IPS-18c (cell line): ENCODE measurements around the gene FARS2.

Experiments used
- H3K4me3 ChIP-seq: 2 replicates; pipeline ENCODE4 v1.7.0; 2013; ENCODE audit warnings: low read depth, mild to moderate bottlenecking, low read length, moderate library complexity; ENCODE audit not compliant: insufficient read depth
- H3K9me3 ChIP-seq: one replicate; pipeline ENCODE4 v1.6.1; 2013; ENCODE audit warnings: mild to moderate bottlenecking, low read length, moderate library complexity; ENCODE audit not compliant: control insufficient read depth, insufficient read depth

FARS2 gene

DNA sequence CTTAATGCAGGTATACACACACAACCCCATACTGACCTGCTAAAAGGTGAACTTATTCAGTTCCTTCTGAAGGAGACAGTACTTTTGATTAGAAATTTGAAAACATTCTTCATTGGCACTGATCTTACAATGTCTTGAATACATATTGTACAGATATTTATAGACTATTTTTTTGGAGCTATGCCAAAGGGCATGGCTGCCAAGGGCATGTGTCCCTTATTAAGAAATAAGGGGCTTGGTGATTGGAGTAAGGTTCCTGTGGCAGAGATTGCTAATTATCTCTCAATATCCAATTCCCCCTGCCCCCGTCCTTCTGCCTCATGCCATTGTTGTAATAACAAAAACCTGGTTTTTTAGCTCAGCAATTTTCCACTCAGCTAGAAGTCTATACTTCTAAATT lies 355.9 kb downstream of the FARS2 start:
- no peaks in the 10 kb centered on the region for H3K9me3 ChIP-seq
- H3K4me3 ChIP-seq, result no peak overlapping the region

- no peak overlapping the region for H3K4me3 ChIP-seq
- no peaks in the 10 kb centered on the region for H3K9me3 ChIP-seq
Measured at GRCh38 chr6:5619249-5619648, 357.9 kb downstream of the FARS2 start.

GRCh38 chr6:5622276-5623005 lies 361.1 kb downstream of the FARS2 start:
- Histone ChIP-seq H3K9me3 (no peaks in the 10 kb centered on the region), H3K4me3 (no peak overlapping the region)

DNA sequence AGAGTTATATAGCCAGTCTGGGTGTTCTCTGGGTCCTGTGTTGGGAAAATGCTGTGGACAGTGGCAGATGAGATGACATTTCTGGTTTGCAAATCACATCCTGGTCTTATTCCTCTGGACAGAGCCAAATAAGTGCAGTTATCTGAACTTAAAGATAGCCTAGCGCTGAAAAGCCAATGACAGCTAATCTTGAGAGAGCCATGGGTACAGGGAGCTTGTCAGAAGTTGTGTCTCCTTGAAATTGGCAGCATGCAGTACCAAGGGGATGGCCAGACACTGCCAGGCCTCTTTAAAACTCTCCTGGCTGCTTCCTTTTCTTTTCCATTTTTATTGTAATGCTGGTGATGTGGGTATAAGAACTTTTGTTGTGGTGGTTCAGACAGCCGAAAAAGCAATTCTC lies 362.5 kb downstream of the FARS2 start:
- no peak overlapping the region for H3K4me3 ChIP-seq
- no peaks in the 10 kb centered on the region for H3K9me3 ChIP-seq

DNA sequence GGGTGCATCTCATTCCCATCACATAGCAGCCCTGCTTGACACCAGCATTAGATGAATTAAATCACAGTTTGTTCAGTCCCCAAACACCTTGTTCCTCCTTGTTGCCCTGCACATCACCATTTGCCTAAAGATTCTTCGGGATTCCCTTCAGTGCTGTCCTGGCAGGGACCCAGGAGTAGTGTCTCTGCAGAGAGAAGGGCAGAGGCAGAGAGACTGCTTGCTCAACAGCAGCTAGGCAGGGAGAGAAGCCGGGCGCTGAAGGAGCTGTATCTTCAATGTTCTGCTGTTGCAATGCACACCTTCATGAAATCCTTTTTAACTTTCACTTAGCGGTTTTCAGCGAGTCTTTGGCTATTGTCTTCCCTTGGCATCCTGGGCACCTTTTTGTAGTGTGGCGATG lies 362.9 kb downstream of the FARS2 start:
- Histone ChIP-seq H3K9me3 (no peaks in the 10 kb centered on the region), H3K4me3 (no peak overlapping the region)

DNA sequence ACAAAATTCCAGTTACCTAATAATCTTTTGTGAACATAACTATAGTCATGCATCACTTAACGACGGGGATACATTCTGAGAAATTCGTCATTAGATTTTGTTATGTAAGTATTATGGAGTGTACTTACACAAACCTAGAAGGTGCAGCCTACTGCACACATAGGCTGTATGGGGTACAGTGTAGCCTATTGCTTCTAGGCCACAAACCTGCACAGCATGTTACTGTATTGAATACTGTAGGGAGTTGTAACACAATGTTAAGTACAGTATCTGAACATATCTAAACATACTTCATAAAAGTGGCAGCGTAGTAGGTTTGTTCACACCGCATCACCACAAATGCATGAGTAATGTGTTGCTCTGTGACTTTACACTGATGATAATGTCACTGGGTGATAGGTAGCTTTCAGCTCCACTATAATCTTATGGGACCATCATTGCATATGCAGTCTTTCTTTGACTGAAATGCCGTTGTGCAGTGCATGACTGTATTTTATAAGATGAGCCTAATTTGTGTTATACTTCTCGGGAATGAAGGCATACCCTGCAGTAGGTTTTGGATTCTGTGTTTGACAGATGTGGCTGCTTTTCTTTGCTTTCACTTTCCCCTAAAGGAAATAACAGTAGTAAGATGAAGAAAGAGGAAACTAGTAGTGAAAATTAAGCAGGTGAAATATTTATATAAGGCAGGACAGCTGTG lies 365.6 kb downstream of the FARS2 start:
- Histone ChIP-seq H3K4me3 (no peak overlapping the region), H3K9me3 (no peaks in the 10 kb centered on the region)

DNA sequence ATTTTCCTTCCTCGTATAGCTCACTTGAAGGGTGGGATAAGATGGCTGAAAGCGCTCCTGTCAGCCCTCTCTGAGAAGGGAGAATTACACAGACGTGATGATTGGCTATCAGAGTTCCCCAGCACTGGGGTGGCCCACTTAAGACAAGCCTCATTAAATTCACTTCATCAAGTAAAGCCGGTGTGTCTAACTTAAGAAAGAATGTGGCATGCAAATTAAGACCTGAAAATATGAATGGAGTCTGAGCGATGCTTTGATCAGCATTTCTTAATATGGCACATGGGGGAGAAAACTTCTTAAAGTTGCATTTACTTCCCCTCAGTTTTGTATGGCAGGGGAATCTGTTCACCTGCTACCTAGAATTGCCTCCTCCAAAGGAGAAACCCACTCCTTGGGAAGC lies 369.3 kb downstream of the FARS2 start:
- no peak overlapping the region for H3K4me3 ChIP-seq

DNA sequence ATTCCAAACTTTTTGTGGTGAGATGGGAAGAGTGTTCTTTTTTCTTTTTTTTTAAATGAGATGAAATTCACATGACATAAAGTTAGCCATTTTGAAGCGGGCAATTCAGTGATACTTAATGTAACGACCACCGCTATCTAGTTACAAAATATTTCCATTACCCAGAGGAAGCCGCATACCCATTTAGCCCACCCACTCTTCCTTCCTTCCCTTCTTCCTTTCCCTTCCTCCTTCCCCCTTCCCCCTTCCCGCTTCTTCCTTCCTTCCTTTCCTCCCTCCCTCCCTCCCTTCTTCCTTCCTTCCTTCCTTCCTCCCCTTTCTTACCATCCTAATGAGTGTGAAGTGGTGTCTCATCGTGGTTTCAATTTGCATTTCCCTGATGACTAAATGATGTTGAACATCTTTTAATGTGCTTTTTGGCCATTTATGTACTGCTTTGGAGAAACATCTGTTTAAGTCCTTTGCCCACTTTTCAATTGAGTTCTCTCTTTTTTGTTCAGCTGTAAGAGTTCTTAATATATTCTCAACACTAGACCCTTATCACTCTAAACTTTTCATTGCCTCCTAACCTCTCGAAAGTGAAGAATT lies 371.1 kb downstream of the FARS2 start:
- Histone ChIP-seq H3K4me3 (no peak overlapping the region), H3K9me3 (peaks cover 2% of the 10 kb centered on the region)

More for the DNA sequence above, 369.3 kb downstream of the FARS2 start:
- H3K9me3 ChIP-seq, result no peaks in the 10 kb centered on the region

DNA sequence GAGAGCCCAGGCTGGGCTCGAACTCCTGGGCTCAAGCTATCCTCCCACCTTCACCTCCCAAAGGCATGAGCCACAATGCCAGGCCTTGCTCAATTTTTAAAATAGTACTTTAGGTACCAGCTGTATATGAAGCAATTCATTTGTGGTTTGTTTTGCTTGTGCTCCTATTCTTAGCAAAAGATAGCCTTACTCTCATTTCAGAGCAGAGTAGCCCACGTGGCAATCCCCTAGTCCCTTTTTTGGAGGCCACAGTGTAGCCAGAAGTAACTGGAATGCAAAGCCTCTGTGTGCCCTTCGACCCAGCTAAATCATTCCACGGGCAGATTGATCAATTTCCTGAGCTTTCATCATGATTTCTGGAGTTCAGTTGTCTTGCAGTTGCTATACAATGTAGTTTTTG lies 373.2 kb downstream of the FARS2 start:
- H3K4me3 ChIP-seq, result no peak overlapping the region
- peaks cover 2% of the 10 kb centered on the region for H3K9me3 ChIP-seq

DNA sequence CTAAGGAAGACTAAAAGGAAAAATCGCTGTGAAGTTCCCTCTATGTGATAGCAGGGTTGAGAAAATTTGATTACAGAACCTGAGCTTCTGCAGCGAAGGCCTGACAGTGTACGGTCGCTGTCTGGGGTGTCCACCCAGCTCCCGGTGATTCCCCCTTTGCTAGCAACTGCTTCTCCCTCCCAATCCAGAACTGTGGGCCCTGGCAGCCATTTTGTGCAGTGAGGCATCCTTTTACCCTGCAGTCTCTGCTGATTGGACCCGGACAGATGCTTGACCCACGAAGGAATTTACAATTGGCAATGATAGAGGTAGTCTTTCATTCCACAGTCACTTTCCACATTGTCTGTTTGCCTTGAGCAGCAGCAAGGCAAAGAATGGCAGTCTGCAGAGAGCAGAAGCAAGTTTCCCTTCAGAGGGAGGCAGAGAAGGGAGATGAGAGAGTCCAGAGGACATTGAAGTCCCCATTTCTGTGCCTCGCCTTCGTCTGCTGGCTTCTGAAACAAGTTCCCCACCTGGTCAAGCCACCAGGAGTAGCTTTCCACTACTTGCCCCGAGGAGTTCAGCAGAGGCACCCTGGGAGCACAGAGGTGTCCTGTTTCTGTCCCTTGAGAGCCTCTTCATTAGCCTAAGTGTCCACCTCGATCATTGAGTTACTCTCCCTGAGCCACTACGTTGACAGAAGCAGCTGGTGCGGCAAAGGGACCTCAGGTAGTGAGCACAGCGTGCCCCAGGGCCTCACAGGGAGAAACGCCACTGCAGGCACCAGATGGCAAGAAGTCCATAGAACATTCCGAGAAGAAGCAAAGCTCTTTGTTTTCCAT lies 375.1 kb downstream of the FARS2 start:
- Histone ChIP-seq H3K4me3 (no peak overlapping the region), H3K9me3 (peaks cover 2% of the 10 kb centered on the region)

DNA sequence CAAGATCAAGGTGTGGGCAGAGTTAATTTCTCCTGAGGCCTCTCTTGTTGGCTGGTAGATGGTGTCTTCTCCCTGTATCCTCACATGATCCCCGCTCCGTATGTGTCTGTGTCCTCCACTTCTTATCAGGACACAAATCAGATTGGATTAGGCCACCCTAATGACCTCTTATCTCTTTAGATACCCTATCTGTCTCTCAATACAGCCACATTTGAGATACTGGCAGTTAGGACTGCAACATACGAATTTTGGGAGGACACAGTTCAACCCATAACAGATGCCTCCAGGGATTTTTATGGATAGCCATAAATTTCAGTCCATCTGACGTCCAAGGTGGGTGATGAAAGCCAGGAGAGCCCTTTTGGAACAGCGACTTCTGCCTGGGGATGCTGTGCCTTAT lies 376.4 kb downstream of the FARS2 start:
- Histone ChIP-seq H3K4me3 (no peak overlapping the region), H3K9me3 (peaks cover 2% of the 10 kb centered on the region)

DNA sequence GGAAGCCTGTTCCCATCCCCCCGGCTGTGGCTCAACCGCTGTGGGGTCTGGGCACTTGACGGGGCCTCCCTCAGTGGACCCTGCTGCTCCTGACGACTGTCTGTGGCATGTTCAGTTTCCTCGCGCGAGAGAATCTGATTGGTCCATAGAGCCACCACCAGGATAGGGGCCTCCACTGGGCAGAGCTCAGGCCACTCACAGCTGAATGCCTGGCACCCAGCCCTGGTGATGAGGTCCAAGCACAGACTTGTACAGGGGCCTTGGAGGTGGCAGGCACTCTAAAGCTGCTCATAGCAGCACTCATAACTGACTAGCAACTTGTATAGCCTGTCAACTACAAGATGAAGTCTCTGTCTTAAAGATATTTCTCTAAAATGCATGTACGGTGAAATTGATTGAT lies 377.4 kb downstream of the FARS2 start:
- Histone ChIP-seq H3K4me3 (no peak overlapping the region), H3K9me3 (peaks cover 2% of the 10 kb centered on the region)

DNA sequence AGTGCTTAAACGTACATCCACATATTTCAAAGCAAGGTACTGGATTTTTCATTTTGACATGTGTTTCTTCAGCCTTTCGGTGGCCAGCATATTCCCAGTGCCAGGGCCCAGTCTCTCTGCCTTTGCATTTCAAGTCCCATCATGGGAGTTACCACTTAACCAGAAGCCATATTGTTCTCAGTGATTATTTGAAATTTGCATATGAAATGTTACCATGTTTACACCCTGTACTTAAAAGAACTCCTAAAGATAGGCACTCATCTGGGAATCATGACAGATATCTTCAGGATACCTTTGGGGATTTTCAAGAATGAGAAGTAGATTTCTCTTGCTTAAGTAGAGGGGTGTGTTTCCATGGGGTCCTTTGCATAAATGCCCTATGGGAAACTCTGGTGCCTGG lies 377.9 kb downstream of the FARS2 start:
- H3K4me3 ChIP-seq, result no peak overlapping the region
- H3K9me3 ChIP-seq, result peaks cover 2% of the 10 kb centered on the region

- peaks cover 2% of the 10 kb centered on the region for H3K9me3 ChIP-seq
- no peak overlapping the region for H3K4me3 ChIP-seq
Measured at GRCh38 chr6:5640614-5641013, 379.3 kb downstream of the FARS2 start.

GRCh38 chr6:5644523-5645185 lies 383.3 kb downstream of the FARS2 start:
- no peaks in the 10 kb centered on the region for H3K9me3 ChIP-seq

DNA sequence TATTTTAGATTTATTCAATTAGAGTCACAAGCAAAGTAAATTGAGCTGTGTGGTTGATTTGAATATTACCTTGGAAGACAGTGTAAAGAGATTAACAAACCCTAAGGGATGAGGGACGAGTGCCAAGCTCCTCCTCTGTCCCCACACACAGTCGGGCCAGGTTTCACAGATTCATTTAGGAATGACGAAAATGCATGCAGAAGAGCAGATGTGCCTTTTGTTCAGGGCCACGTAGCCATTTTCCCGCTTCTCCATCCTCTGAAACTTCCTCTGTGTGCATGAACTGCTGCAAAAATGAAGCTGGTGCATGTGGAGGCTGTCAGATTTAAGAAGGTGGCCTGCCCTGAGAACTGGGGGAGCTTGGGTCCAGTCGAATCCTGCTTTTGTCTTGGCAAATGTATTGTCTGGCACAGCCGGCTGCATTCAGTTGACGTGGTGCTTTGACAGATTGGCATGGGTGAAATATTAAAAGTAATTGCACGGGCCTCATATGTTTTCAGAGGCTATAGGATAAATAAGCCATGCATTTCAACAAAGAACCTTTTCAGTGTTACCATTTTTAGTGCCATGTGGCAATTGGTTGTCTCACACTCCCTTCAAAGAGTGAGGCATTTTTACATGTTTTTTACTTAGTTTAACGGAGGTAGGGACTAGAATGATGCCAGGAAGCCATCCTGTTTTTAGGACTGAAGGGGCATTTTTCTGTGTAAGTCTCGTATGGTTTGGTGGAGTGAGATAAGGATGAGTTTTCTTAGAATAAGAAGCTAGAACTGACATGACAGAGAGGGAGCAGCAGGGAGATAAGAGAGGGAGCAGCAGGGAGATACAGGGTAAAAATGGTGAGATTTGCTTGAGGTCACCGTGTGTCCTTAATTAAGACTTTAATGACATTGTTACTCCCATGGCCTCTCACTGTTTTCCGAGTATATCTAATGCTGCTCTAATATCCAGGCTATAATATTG lies 384.3 kb downstream of the FARS2 start:
- Histone ChIP-seq H3K9me3 (no peaks in the 10 kb centered on the region), H3K4me3 (no peak overlapping the region)

More at GRCh38 chr6:5644523-5645185, 383.3 kb downstream of the FARS2 start:
- H3K4me3 ChIP-seq, result no peak overlapping the region
